GM12865 (cell line): Measurements from ENCODE around the gene SLC12A8.
A peak's percentile ranks its signal among the peaks of the same experiment; 100 is the strongest.

Source experiments
- DNase-seq: peaks from one replicate; pipeline ENCODE4 v3.0.0; 2010; ENCODE audit warnings: low read depth
- H3K4me3 ChIP-seq: 2 replicates; pipeline ENCODE4 v1.5.1; 2011; ENCODE audit warnings: mild to moderate bottlenecking, low read depth, low read length, control low read depth
- TF ChIP-seq, protein P1 (sequence below): IDR thresholded peaks from 2 replicates; pipeline ENCODE4 v1.5.1; 2011; ENCODE audit warnings: low read length, control low read depth, low read depth, inconsistent platforms; ENCODE audit not compliant: insufficient read depth; ENCODE audit errors: missing control alignments

Gene SLC12A8

DNA sequence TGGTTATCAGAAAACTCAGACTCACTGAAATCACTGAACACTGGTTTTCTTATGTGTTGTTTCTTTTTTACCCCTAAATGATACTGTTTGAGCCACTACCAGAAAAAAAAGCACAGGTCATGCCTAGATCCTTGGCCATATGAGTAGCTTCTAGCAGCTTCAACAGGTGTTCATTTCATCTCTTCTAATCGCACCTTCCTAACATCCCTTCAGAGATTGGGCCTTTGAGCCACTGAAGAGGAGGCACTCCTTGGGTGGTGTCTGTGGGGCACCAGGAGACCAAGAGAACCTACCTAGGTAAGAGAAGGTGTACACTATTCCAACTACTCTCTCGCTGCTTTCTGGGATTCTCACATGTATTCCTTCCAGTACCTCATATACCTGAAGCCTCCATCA lies 159.2 kb downstream of the SLC12A8 start:
- peak overlapping the region; percentile 55 for H3K4me3 ChIP-seq
- no peak for DNase-seq
- TF ChIP-seq, protein P1, sequence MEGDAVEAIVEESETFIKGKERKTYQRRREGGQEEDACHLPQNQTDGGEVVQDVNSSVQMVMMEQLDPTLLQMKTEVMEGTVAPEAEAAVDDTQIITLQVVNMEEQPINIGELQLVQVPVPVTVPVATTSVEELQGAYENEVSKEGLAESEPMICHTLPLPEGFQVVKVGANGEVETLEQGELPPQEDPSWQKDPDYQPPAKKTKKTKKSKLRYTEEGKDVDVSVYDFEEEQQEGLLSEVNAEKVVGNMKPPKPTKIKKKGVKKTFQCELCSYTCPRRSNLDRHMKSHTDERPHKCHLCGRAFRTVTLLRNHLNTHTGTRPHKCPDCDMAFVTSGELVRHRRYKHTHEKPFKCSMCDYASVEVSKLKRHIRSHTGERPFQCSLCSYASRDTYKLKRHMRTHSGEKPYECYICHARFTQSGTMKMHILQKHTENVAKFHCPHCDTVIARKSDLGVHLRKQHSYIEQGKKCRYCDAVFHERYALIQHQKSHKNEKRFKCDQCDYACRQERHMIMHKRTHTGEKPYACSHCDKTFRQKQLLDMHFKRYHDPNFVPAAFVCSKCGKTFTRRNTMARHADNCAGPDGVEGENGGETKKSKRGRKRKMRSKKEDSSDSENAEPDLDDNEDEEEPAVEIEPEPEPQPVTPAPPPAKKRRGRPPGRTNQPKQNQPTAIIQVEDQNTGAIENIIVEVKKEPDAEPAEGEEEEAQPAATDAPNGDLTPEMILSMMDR = no peak

DNA sequence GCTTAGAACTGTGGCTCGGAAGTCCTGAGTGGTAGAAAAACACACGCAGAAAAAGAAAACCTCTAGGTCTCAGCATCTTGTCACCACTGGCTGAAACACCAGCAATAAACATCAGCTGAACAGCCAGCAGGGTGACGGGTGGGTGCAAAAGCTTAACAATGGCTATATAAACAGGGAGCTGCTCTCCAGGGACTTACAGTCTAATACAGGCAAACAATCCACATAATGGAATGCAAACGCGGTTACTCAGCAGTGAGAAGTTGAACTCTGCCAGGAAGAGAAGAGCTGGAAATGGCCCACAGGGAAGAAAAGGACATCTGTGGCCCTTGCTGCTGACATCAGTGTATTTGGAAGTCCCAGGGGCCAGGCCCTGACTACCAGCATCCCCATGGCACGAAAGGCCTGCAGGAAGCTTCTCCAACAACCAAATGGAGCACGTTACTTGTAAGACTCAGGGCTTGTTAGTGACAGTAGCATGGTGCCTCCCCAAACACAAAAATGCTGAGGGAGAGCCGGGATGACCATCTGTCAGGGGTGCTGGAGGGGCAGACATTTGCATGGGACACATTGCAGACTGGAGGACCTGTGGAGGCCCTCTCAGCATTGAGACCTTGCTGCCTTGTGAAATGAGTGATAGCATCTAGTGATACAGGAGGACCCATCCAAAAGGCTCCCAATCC lies 159.8 kb downstream of the SLC12A8 start:
- DNase-seq = no peak
- TF ChIP-seq, protein P1 = no peak
- peak overlapping the region; percentile 55 for H3K4me3 ChIP-seq

DNA sequence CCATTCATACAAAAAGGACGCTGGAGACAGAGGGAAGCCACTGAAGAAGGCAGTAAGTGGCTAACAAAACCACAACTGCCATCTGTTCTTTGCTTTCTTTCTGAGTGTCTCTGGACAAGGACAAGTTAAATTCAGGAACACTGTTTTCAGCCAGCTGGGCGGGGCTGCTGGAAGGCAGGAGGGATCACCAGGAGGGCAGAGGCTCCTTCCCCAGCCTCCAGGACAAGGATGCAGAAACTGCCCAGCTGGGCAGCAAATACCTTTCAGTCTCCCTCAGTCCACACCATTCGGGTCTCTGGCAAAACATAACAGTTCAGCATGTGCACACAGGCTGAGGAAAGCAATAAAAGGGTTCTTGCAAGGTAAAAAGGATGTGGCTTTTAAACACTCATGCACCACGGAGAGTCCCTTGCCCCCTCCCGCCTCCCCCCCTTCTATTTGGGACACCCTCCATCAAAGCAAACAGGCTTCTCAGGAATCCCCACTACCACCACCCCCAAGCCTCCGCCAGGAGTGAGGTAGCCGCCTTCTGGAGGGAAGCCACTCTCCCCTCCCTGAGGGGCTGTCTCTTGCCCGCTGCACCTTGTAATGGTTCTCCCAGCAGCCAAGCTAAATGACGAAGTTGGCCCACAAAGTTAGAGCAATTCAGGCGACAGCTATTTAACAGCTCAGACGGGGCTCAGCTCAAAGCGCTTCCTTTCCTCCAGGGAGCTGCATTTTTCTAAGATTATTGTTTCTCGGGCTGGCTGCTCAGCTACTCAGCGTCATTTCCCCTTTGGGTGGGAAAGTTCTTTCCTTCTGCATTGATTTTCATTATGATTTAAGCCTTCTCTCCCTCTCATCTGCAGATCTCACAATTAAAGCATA lies 160.6 kb downstream of the SLC12A8 start:
- H3K4me3 ChIP-seq = peak overlapping the region; percentile 55
- TF ChIP-seq, protein P1 = no peak
- DNase-seq = peak; percentile 82

DNA sequence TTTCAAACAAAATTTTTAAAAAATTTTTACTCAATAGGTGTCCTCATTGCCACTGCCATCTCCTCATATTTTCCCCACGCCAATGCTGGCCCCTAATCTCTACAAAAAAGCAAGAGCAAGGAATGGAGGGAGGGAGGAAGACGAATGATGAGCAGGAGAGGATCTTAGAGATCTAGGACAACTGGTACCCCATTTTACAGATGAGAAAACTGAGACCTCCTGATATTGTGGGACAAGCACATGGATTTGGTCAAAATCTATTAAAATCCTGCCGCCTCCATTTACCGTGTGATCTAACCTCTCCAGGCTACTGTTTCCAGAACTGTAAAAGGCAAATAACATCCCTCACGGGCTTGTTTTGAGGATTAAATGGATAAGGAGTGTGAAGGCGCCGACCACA lies 161.3 kb downstream of the SLC12A8 start:
- H3K4me3 ChIP-seq = peak overlapping the region; percentile 55
- no peak for DNase-seq
- TF ChIP-seq, protein P1 = no peak

DNA sequence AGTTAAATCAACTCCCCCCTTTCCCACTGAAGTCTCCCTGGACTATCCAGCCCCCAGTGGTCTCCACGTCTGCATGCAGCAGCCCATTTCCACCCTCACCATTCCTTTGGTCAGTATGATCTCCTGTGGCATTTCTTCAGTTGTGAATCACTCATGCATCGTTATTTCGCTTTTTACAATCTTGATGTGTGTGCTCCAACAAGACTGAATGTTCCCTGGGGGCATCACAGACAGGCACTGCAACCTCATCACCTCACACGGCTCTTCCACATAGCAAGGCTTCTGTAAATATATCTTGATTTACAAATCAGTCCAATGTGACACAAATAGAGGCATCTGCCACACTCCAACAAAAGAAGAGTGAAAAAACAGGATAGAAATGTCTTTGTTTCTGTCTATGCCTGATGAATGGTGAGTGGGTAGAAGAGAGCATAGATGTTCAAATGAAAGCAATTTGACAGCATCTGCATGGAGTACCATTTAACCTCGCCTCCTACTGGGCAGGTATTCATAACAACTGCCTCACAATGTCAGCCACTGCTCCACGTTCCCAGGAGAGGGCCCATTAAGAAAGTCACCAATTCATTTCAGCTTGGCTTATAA lies 162.0 kb downstream of the SLC12A8 start:
- TF ChIP-seq, protein P1 = no peak
- DNase-seq = no peak
- no peak overlapping the region for H3K4me3 ChIP-seq

DNA sequence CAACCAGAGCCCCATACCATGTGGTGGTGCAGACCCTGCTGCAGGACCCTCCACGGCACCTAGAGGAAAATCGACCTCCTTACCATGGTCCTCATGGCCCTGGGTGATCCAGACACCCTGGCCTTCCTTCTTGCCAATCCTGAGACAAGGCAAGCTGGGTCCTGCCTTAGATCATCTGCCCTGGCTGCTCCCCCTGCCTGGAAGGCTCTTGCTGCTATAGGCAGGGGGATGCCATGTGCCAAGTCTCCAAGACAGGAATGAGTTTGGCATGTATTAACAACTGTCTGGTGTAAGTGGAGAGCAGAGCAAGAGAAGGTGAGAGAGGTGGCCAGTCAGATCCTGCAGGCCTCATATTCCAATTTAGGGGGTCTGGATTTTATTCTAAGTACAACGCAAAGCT lies 164.3 kb downstream of the SLC12A8 start:
- no peak overlapping the region for H3K4me3 ChIP-seq
- TF ChIP-seq, protein P1 = no peak
- no peak for DNase-seq
